ENCODE measurements around the gene RTP5. TPM values are rescaled to one million over a fixed set of nuclear protein-coding genes. Genes with fewer than 3 reads are reported as not detected.
"Not testable (repeated sequence)": the region's sequence is repeated elsewhere in the genome, so short reads cannot be mapped to it uniquely, and the experiment has no call there.

RTP5 gene
- polyA plus RNA-seq, 1 experiment = not detected

DNA sequence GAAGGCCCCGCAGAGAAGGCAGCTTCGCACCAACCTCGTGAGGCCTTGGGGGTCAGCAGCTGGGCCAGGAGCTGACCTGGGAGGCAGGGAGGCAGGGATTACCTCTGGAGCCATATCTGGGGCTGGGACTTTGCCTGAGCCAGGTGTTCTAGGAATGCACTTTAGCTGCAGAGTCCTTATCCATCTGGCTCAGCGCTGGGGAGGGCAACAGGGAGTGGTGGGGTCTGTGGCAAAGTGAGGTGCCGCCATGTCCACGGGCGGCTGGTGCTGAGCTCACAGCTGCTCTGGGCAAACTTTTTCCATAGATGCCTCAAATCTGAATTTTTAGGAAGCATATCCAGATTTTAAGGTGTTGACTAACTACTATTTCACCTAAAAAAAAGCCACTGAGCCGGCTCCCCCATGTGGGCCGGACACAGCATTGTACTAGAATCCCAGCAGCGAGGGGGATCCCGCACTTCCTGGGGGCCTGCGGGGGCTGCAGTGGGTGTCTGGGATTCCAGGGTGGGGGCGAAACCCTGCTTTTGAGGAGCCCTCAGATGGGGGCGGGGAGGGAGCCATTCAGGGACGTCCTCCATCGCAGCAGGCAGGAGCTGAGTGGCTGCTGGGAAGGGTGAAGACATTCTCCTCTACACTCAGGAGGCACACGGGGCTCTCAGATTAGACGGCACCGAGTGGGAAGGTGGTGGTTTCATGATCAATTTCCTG, 34.6 kb downstream of the RTP5 start:
- POLR2A ChIA-PET = no interaction called here
- TF ChIP-seq, protein P1, sequence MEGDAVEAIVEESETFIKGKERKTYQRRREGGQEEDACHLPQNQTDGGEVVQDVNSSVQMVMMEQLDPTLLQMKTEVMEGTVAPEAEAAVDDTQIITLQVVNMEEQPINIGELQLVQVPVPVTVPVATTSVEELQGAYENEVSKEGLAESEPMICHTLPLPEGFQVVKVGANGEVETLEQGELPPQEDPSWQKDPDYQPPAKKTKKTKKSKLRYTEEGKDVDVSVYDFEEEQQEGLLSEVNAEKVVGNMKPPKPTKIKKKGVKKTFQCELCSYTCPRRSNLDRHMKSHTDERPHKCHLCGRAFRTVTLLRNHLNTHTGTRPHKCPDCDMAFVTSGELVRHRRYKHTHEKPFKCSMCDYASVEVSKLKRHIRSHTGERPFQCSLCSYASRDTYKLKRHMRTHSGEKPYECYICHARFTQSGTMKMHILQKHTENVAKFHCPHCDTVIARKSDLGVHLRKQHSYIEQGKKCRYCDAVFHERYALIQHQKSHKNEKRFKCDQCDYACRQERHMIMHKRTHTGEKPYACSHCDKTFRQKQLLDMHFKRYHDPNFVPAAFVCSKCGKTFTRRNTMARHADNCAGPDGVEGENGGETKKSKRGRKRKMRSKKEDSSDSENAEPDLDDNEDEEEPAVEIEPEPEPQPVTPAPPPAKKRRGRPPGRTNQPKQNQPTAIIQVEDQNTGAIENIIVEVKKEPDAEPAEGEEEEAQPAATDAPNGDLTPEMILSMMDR (IDR thresholded peaks at IDR 0.05; ENCODE audit: insufficient read depth, low read depth, low read length) = no peak
- CTCF ChIA-PET = interaction anchor here (0.6 kb wide), 1 partner anchor 117 kb away, joined by 4 read pairs; no protein-coding TSS in a partner anchor
- Histone ChIP-seq H3K36me3 (ENCODE audit: control insufficient read depth, insufficient read depth, low read length) (no peaks in the 10 kb centered on the region), H3K27me3 (ENCODE audit: control insufficient read depth, insufficient read depth, low read length) (peaks cover 2% of the 10 kb centered on the region; the same call in 1 of the 2 replicates), H3K4me3 (ENCODE audit: low read depth, low read length) (no peak overlapping the region)
- no peak for DNase-seq (ENCODE audit: low read depth)

DNA sequence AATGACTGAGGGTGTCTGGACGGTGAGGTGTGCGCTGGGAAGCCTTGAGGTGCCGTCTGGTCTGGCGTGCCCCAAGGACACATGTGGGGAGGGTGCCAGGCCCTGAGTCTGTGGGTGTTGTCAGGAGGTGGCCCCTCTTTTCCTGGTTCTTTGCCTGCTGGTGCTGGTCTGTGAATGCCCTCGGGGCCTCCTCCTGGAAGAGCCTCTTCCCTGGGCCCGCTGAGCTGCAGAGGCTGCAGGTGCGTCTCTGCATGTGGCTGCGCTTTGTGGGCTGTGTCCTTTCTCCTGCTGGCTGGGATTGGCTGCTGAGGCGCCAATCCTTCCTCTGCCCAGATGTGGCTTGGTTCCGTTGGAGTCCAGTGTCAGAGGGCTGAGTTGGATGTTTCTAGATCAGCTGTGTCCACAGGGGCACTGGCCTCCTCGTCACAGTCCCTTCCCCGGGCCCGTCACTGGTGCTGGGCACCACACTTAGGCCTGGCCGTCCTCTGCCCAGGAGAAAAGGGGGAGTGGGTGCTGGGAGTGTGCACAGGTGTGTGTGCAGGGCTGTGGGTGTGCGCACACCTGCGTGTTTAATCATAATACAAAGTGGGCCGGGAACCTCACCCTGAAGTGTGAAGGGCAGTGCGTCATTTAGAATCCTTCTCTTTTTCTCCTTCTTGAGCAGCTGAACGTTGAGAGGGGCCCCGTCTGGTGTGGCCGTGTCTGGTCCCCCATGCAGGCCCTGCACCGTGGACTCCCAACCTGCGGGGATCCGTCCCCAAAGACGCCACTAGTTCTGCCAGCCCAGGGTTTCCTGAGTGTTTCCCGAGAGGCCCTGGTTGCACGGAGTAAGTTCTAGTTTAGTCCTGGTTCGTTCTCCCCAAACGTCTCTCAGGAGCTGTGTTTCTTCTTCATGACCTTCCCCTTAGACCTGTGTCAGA, 35.5 kb downstream of the RTP5 start:
- no peak for DNase-seq (ENCODE audit: low read depth)
- ChIA-PET CTCF (interaction anchor here (0.6 kb wide), 1 partner anchor 116 kb away, joined by 4 read pairs; no protein-coding TSS in a partner anchor), POLR2A (no interaction called here)
- H3K36me3 ChIP-seq (ENCODE audit: control insufficient read depth, insufficient read depth, low read length) = no peaks in the 10 kb centered on the region
- TF ChIP-seq, protein P1 (IDR thresholded peaks at IDR 0.05; ENCODE audit: insufficient read depth, low read depth, low read length) = no peak
- 0 out of 2 replicates have a peak, but pooled peaks cover 2% of the 10 kb centered on the region for H3K27me3 ChIP-seq (ENCODE audit: control insufficient read depth, insufficient read depth, low read length)
- no peak overlapping the region for H3K4me3 ChIP-seq (ENCODE audit: low read depth, low read length)

DNA sequence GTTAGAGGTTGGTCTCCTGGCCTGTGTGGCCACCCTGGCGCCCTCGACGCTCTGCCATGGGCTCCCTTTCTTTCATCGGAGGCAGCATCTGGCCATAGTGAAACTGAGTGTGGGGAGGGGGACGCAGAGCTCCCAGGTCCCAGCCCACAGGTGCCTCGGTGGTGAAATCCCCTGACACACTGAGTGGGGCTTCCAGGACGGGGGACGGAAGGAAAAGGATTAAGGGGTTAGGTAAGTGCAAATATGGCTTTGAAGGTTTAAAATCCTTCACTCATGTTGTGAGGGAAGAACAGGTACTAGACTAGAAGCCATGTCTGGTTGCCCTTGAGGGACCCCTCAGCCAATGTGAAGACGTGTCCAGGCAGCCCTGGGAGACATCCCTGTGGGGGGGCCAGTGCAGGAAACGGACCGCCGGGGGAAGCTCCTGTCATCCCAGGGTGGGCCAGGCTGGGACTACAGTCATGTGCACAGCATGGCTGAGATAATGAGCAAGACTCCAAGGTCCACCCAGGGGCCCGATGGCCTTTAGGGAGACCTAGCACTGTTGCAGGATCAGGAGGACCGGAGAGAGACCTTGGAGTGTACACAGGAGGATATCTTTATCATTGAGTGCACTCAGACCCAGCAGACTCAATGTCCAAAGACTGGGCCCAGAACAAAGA, 36.3 kb downstream of the RTP5 start:
- ChIA-PET CTCF (no interaction called here), POLR2A (no interaction called here)
- no peak for DNase-seq (ENCODE audit: low read depth)
- TF ChIP-seq, protein P1 (IDR thresholded peaks at IDR 0.05; ENCODE audit: insufficient read depth, low read depth, low read length) = no peak
- 0 out of 2 replicates have a peak, but pooled peaks cover 2% of the 10 kb centered on the region for H3K27me3 ChIP-seq (ENCODE audit: control insufficient read depth, insufficient read depth, low read length)
- H3K36me3 ChIP-seq (ENCODE audit: control insufficient read depth, insufficient read depth, low read length) = no peaks in the 10 kb centered on the region
- H3K4me3 ChIP-seq (ENCODE audit: low read depth, low read length) = no peak overlapping the region

DNA sequence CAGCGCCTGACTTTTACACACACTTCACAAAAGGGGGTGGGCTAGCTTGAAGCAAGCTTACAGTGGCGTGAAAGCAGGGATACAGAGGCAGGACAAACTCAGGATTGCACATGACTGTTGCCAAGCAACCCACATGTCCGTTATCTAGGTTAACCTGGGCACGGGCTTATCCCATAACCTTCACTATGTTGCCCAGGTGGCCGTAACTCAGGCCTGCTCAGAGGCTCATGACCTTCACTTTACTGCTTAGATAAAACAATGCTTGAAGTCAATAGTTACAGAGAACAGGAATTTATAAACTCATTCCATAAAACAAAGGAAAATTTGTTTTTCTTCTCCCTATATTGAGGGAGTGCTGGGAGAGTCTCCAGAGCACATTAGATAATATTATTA, 36.8 kb downstream of the RTP5 start:
- not testable (repeated sequence) for H3K27me3 ChIP-seq (ENCODE audit: control insufficient read depth, insufficient read depth, low read length)

DNA sequence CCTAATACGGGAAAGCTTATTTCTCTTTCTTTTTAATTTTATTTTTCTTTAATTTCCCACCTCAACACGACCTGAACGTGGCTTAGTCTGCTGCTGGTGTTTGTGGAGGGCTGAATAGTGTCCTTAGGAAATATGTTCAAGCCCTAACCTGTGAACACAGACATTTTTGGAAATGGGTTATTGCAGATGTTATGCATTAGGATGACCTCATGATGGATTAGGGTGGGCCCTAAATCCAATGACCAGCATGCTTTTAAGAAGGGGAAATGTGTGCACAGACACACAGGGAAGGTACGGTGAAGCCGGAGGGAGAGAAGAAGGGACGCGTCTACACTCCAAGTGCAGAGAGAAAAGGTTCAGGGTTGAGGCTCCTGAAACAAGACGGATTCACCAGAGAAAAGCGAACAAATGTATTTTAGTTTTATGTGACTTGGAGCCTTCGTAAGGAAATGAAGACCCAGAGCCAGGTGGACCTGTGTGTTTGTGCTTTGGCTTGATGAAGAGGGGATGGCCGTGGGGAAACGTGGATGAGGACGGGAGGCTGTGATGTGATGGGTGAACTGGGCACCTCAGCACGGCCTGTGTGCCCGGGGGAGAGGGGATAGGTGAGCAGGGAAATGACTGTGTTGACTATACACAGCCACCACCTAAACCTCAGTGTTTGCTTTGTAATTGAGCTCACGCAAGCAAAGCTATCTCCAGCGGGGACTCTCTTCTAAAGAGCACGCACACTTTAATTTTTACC, 37.5 kb downstream of the RTP5 start:
- DNase-seq (ENCODE audit: low read depth) = no peak
- Histone ChIP-seq H3K27me3 (ENCODE audit: control insufficient read depth, insufficient read depth, low read length) (0 out of 2 replicates have a peak, but pooled peaks cover 2% of the 10 kb centered on the region), H3K4me3 (ENCODE audit: low read depth, low read length) (no peak overlapping the region), H3K36me3 (ENCODE audit: control insufficient read depth, insufficient read depth, low read length) (no peaks in the 10 kb centered on the region)
- TF ChIP-seq, protein P1 (IDR thresholded peaks at IDR 0.05; ENCODE audit: insufficient read depth, low read depth, low read length) = no peak
- ChIA-PET CTCF (no interaction called here), POLR2A (no interaction called here)

More for the DNA sequence above, 36.8 kb downstream of the RTP5 start:
- CTCF ChIA-PET; DNase-seq (ENCODE audit: low read depth); H3K4me3 ChIP-seq (ENCODE audit: low read depth, low read length); POLR2A ChIA-PET; H3K36me3 ChIP-seq (ENCODE audit: control insufficient read depth, insufficient read depth, low read length): not testable (repeated sequence)

DNA sequence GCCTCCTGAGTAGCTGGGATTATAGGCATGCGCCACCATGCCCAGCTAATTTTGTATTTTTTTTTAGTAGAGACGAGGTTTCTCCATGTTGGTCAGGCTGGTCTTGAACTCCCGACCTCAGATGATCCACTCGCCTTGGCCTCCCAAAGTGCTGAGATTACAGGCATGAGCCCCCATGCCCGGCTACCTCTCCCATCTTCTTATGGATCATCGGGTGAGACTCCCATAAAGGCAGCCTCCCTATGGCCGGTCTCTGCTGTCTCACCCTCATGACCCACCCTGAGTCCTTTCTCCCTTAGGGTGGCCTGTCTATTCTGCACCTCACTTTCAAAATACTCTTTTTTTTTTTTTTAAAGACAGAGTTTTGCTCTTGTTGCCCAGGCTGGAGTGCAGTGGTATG, 38.3 kb downstream of the RTP5 start:
- DNase-seq (ENCODE audit: low read depth); POLR2A ChIA-PET; H3K27me3 ChIP-seq (ENCODE audit: control insufficient read depth, insufficient read depth, low read length); H3K4me3 ChIP-seq (ENCODE audit: low read depth, low read length); H3K36me3 ChIP-seq (ENCODE audit: control insufficient read depth, insufficient read depth, low read length); CTCF ChIA-PET: not testable (repeated sequence)
